PFSK-1 (cell line): ENCODE data around the gene RGL2.
A peak's percentile ranks its signal among the peaks of the same experiment; 100 is the strongest.

Source experiments
- FOXP2 ChIP-seq: optimal IDR thresholded peaks from 2 replicates; pipeline ENCODE3; 2011; ENCODE audit warnings: borderline replicate concordance, control low read depth, inconsistent platforms; ENCODE audit not compliant: insufficient read depth; ENCODE audit errors: extremely low read length, extremely low read depth
- POLR2AphosphoS5 ChIP-seq: IDR thresholded peaks from 2 replicates; pipeline ENCODE4 v1.6.1; 2012; ENCODE audit warnings: low read depth, mild to moderate bottlenecking, control low read depth, low read length, moderate library complexity
- REST ChIP-seq, 2 experiments: IDR thresholded peaks; 2 replicates each; pipeline versions ENCODE4 v1.6.1 to v1.8.0; 2011 to 2012; ENCODE audit warnings: low read depth in 2 of 2, low read length in 2 of 2, control low read depth in 1 of 2, inconsistent platforms in 1 of 2, mild to moderate bottlenecking in 1 of 2, moderate library complexity in 1 of 2; ENCODE audit not compliant: insufficient read depth in 1 of 2
- SIN3A ChIP-seq: IDR thresholded peaks from 2 replicates; pipeline ENCODE4 v1.6.1; 2012; ENCODE audit warnings: mild to moderate bottlenecking, low read length, moderate library complexity, borderline replicate concordance; ENCODE audit not compliant: insufficient read depth
- TAF1 ChIP-seq: IDR thresholded peaks from 2 replicates; pipeline ENCODE4 v1.6.1; 2012; ENCODE audit warnings: low read length, control low read depth, borderline replicate concordance; ENCODE audit not compliant: insufficient read depth

The RGL2 gene

GRCh38 chr6:33299237-33299944 is 649 bp upstream of the RGL2 start:
- no peak for TF ChIP-seq FOXP2
- TF ChIP-seq TAF1: peak; percentile 85
- TF ChIP-seq REST (IDR thresholded peaks at IDR 0.05; ENCODE audit: insufficient read depth in 1 of 2, low read depth in 2 of 2, low read length in 2 of 2): peak; percentile 54 to 65; a peak in 3 of 4 replicates
- TF ChIP-seq SIN3A: no peak; the same call in 1 of the 2 replicates
- TF ChIP-seq POLR2AphosphoS5: peak; percentile 92

- no peak for TF ChIP-seq FOXP2
- TF ChIP-seq SIN3A: peak; percentile 95
Observed at GRCh38 chr6:33297956-33298772, 578 bp downstream of the RGL2 start.

- TF ChIP-seq FOXP2: no peak
- TF ChIP-seq TAF1: no peak
- TF ChIP-seq POLR2AphosphoS5: no peak
- no peak for TF ChIP-seq REST (IDR thresholded peaks at IDR 0.05; ENCODE audit: insufficient read depth in 1 of 2, low read depth in 2 of 2, low read length in 2 of 2)
- TF ChIP-seq SIN3A: no peak
Observed at GRCh38 chr6:33297406-33297955, 1.3 kb downstream of the RGL2 start.

- TF ChIP-seq FOXP2 (no peak), POLR2AphosphoS5 (no peak), SIN3A (no peak), REST (IDR thresholded peaks at IDR 0.05; ENCODE audit: insufficient read depth in 1 of 2, low read depth in 2 of 2, low read length in 2 of 2) (no peak), TAF1 (no peak)
Observed at GRCh38 chr6:33296797-33297405, 1.8 kb downstream of the RGL2 start.

- TF ChIP-seq SIN3A: no peak
- no peak for TF ChIP-seq POLR2AphosphoS5
- no peak for TF ChIP-seq REST (IDR thresholded peaks at IDR 0.05; ENCODE audit: insufficient read depth in 1 of 2, low read depth in 2 of 2, low read length in 2 of 2)
Observed at GRCh38 chr6:33295621-33296369, 2.9 kb downstream of the RGL2 start.
